ENCODE results near the gene SOX6. TPM values are rescaled to one million over a fixed set of nuclear protein-coding genes. Genes with fewer than 3 reads are reported as not detected.
"Not testable (repeated sequence)": the region's sequence is repeated elsewhere in the genome, so short reads cannot be mapped to it uniquely, and the experiment has no call there.

Gene SOX6
- total RNA-seq, 4 donors from 2014 or later = 1.6 to 22.7 (median 6.9) TPM

DNA sequence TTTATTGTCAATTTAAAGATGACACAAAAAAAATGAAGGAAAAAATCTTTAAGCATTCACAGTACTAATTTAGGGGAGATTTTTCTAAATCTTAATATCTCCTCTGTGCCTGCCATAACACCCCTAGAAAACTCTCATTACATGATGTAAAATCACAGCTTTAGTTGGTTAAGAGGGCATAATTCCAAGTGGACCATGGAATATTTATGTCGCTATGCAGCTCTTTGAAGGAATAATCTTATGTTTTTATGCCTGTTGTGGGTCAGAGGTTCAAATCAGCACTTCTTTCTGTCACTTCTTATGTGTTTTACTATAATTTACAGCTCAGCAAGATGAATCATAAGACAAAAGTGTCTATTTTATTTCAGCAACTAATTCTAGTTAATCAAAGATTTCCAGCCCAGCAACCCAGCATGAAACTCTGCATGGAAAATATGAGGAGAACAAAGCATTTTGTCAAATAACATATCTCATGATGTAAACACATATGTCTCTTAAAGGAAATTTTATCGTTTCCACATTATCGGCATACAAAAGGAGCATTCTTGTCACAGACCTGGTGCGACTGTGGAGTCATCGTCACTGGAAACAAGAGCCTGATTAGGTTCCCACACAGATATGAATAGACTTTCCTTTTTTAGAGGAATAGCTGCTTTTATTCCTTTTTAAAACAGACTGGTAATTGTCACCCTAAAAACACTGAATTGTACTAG lies 274.8 kb downstream of the SOX6 start:
- TF ChIP-seq, protein P1, sequence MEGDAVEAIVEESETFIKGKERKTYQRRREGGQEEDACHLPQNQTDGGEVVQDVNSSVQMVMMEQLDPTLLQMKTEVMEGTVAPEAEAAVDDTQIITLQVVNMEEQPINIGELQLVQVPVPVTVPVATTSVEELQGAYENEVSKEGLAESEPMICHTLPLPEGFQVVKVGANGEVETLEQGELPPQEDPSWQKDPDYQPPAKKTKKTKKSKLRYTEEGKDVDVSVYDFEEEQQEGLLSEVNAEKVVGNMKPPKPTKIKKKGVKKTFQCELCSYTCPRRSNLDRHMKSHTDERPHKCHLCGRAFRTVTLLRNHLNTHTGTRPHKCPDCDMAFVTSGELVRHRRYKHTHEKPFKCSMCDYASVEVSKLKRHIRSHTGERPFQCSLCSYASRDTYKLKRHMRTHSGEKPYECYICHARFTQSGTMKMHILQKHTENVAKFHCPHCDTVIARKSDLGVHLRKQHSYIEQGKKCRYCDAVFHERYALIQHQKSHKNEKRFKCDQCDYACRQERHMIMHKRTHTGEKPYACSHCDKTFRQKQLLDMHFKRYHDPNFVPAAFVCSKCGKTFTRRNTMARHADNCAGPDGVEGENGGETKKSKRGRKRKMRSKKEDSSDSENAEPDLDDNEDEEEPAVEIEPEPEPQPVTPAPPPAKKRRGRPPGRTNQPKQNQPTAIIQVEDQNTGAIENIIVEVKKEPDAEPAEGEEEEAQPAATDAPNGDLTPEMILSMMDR (IDR thresholded peaks at IDR 0.05) = no peak
- TF ChIP-seq POLR2A (IDR thresholded peaks at IDR 0.05) = no peak
- TF ChIP-seq POLR2AphosphoS5 (IDR thresholded peaks at IDR 0.05) = no peak
- no peak for TF ChIP-seq EP300 (IDR thresholded peaks at IDR 0.05; ENCODE audit: low read depth)
- intact Hi-C loops (cut with DNase I; ENCODE audit: low total_unique reads) (no loop called here), in situ Hi-C loops (cut with MboI; ENCODE audit: low pct_ligation_motif_present in 1 of 4, low pct_unique_long_range_greater_than_20kb in 1 of 4, low sequenced_read_pairs in 3 of 4) (no loop called here)
- H3K36me3 ChIP-seq = no peaks in the 10 kb centered on the region
- H3K9me3 ChIP-seq = no peaks in the 10 kb centered on the region
- H3K4me1 ChIP-seq = peaks cover 0 to 9% (median 4%) of the 10 kb centered on the region in 4 donors
- DNase-seq = no peak
- no peaks in the 10 kb centered on the region for H3K27me3 ChIP-seq
- H3K4me3 ChIP-seq = no peak overlapping the region
- WGBS, 2 donors (ENCODE audit: low coverage in 1 of 2) = 59 to 69% methylated on average over 5 of the region's 5 CpGs
- H3K27ac ChIP-seq = no peak overlapping the region

DNA sequence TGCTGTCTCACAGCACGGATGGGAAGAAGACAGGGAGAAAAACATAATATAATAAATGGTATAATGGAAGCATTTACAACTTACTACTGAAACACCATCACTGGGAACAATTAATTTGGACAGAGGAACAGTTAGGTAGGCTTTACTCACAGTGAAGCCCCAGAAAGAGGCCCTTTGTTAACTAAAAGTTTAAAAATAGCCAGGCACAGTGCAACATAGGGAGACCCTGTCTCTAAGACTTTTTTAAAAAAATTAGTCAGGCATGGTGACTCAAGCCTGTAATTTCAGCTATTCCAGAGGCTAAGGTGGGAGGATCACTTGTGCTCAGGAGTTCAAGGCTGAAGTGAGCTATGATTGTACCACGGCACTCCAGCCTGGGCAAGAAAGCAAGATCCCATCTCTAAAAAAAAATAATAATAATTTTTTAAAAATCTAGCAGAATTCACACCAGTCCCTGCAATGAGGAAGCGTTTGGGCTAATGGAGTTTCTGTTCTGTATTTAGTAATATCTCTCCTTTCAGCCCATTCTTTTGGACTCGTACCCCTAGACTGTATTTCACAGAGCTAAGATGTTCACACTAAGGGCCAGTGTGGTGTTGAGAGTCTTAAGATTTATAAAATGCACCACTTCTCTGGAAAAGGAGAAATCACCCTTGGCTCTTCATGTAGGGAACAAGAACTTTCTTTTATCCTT lies 275.5 kb downstream of the SOX6 start:
- TF ChIP-seq EP300 (IDR thresholded peaks at IDR 0.05; ENCODE audit: low read depth) (no peak), POLR2AphosphoS5 (IDR thresholded peaks at IDR 0.05) (no peak), POLR2A (IDR thresholded peaks at IDR 0.05) (no peak)
- TF ChIP-seq, protein P1 (IDR thresholded peaks at IDR 0.05) = no peak
- H3K4me1 ChIP-seq = peaks cover 0 to 9% (median 4%) of the 10 kb centered on the region in 4 donors
- H3K4me3 ChIP-seq = no peak overlapping the region
- no peak for DNase-seq
- WGBS, 2 donors (ENCODE audit: low coverage in 1 of 2) = 68 to 80% methylated on average over 3 to 4 of the region's 4 CpGs
- H3K27me3 ChIP-seq = no peaks in the 10 kb centered on the region
- no peaks in the 10 kb centered on the region for H3K36me3 ChIP-seq
- in situ Hi-C loops (cut with MboI; ENCODE audit: low pct_ligation_motif_present in 1 of 4, low pct_unique_long_range_greater_than_20kb in 1 of 4, low sequenced_read_pairs in 3 of 4) = no loop called here
- intact Hi-C loops (cut with DNase I; ENCODE audit: low total_unique reads) = no loop called here
- H3K27ac ChIP-seq = no peak overlapping the region
- no peaks in the 10 kb centered on the region for H3K9me3 ChIP-seq

DNA sequence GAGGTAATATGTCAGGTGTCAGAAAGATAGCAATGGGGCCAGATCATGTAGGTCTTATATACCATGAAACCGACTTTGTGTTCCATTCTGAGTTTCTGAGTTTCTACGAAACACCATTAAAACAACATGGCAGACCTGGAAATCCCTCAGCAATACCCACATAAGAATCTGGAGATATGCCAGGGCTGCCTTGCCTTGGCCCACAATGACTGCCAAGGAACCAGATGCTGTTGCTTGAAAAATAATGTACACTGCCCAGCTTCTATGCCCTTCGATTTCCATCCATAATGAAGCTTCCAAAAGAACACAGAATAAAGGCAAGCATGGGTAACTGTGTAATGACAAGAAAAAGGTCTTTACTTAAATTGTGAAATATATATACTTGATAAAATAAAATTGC lies 277.4 kb downstream of the SOX6 start:
- Histone ChIP-seq H3K4me1 (peaks cover 0 to 9% (median 4%) of the 10 kb centered on the region in 4 donors), H3K4me3 (no peak overlapping the region), H3K9me3 (peaks cover 7 to 9% of the 10 kb centered on the region in 2 donors), H3K27me3 (no peaks in the 10 kb centered on the region), H3K27ac (no peak overlapping the region), H3K36me3 (no peaks in the 10 kb centered on the region)
- no peak for DNase-seq
- TF ChIP-seq POLR2A (IDR thresholded peaks at IDR 0.05) (no peak), EP300 (IDR thresholded peaks at IDR 0.05; ENCODE audit: low read depth) (no peak), POLR2AphosphoS5 (IDR thresholded peaks at IDR 0.05) (no peak)
- TF ChIP-seq, protein P1 (IDR thresholded peaks at IDR 0.05) = no peak
- 88 to 94% methylated on average over 2 to 3 of the region's 3 CpGs for WGBS, 2 donors (ENCODE audit: low coverage in 1 of 2)
- intact Hi-C loops (cut with DNase I; ENCODE audit: low total_unique reads) = no loop called here
- in situ Hi-C loops (cut with MboI; ENCODE audit: low pct_ligation_motif_present in 1 of 4, low pct_unique_long_range_greater_than_20kb in 1 of 4, low sequenced_read_pairs in 3 of 4) = no loop called here

DNA sequence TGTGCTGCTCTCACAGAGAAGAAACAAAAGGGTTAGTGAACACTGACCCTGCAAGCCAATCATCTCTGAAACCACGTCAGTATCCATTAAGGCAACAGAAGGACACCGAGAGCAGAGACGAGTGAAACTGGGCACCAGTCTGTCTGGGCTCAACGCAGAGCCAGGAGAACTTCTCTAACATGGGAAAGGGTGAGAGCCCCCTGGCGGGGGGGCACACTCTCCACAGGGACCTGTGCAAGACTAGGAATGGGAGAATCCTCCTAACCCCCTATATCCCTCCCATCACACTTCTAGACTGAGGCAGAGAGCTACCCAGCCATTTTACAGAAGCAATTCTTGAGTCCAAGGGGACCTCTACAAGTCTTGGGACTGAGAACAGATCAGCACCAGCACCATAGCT lies 285.8 kb downstream of the SOX6 start:
- no peak overlapping the region for H3K27ac ChIP-seq
- H3K27me3 ChIP-seq = no peaks in the 10 kb centered on the region
- in situ Hi-C loops (cut with MboI; ENCODE audit: low pct_ligation_motif_present in 1 of 4, low pct_unique_long_range_greater_than_20kb in 1 of 4, low sequenced_read_pairs in 3 of 4) (no loop called here), intact Hi-C loops (cut with DNase I; ENCODE audit: low total_unique reads) (no loop called here)
- H3K4me1 ChIP-seq = no peaks in the 10 kb centered on the region
- no peaks in the 10 kb centered on the region for H3K36me3 ChIP-seq
- peaks cover 7 to 9% of the 10 kb centered on the region in 2 donors for H3K9me3 ChIP-seq
- DNase-seq = no peak
- H3K4me3 ChIP-seq = no peak overlapping the region
- WGBS, 2 donors (ENCODE audit: low coverage in 1 of 2) = 80% methylated on average over 1 to 5 of the region's 5 CpGs
- TF ChIP-seq POLR2A (IDR thresholded peaks at IDR 0.05) (no peak), EP300 (IDR thresholded peaks at IDR 0.05; ENCODE audit: low read depth) (no peak), POLR2AphosphoS5 (IDR thresholded peaks at IDR 0.05) (no peak)
- TF ChIP-seq, protein P1 (IDR thresholded peaks at IDR 0.05) = no peak

DNA sequence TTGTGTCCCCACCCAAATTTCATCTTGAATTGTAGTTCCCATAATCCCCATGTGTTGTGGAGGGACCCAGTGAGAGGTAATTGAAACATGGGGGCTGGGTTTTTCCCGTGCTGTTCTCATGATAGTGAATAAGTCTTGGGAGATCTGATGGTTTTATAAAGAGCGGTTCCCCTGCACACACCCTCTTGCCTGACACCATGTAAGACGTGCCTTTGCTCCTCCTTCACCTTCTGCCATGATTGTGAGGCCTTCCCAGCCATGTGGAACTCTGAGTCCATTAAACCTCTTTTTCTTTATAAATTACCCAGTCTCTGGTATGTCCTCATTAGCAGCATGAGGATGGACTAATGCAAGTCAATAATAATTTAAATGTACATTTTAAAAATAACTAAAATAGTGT lies 289.1 kb downstream of the SOX6 start:
- H3K4me3 ChIP-seq; H3K9me3 ChIP-seq; H3K27me3 ChIP-seq; H3K27ac ChIP-seq; DNase-seq; H3K4me1 ChIP-seq; in situ Hi-C loops (cut with MboI; ENCODE audit: low pct_ligation_motif_present in 1 of 4, low pct_unique_long_range_greater_than_20kb in 1 of 4, low sequenced_read_pairs in 3 of 4); H3K36me3 ChIP-seq: not testable (repeated sequence)
- intact Hi-C loops (cut with DNase I; ENCODE audit: low total_unique reads) = loop anchor here (5.0 kb wide), 1 partner anchor 1315 kb away; no protein-coding TSS in a partner anchor
- 84% methylated on average over 3 of the region's 3 CpGs for WGBS, 2 donors (ENCODE audit: low coverage in 1 of 2)
